GM18505 (cell line): ENCODE measurements around the gene XRCC5.
A peak's percentile ranks its signal among the peaks of the same experiment; 100 is the strongest.
"Not testable (repeated sequence)": the region's sequence is repeated elsewhere in the genome, so short reads cannot be mapped to it uniquely, and the experiment has no call there.

Experiments
- ATAC-seq: cut with Tn5 transposase; IDR thresholded peaks from one replicate; pipeline ENCODE4 v1.9.1; 2021; ENCODE audit not compliant: unreplicated experiment
- POLR2A ChIP-seq: IDR thresholded peaks from 4 replicates; pipeline ENCODE4 v1.6.1; 2011; ENCODE audit warnings: borderline replicate concordance; ENCODE audit not compliant: insufficient read depth, insufficient read length; ENCODE audit errors: extremely low read depth

XRCC5 gene

GRCh38 chr2:216078776-216079175, 30.4 kb upstream of the XRCC5 start:
- ATAC-seq = no peak
- no peak for TF ChIP-seq POLR2A

- ATAC-seq = not testable (repeated sequence)
These were observed 29.1 kb upstream of the XRCC5 start for GRCh38 chr2:216080048-216080447.

GRCh38 chr2:216081012-216081411, 28.1 kb upstream of the XRCC5 start:
- TF ChIP-seq POLR2A = no peak
- ATAC-seq = no peak

- peak; percentile 83 for TF ChIP-seq POLR2A
- ATAC-seq = peak; percentile 86
These were observed 27.5 kb upstream of the XRCC5 start, which contains the start of the genes PECR and TMEM169 for GRCh38 chr2:216081487-216082116. PECR (minus strand) TSS chr2:216081809; CDS start chr2:216081741, 68 bp downstream. TMEM169 (plus strand) TSS chr2:216081919; CDS start chr2:216095964, 14,045 bp downstream.

- no peak for TF ChIP-seq POLR2A
- ATAC-seq = no peak
These were observed 26.9 kb upstream of the XRCC5 start for GRCh38 chr2:216082117-216082711.

DNA sequence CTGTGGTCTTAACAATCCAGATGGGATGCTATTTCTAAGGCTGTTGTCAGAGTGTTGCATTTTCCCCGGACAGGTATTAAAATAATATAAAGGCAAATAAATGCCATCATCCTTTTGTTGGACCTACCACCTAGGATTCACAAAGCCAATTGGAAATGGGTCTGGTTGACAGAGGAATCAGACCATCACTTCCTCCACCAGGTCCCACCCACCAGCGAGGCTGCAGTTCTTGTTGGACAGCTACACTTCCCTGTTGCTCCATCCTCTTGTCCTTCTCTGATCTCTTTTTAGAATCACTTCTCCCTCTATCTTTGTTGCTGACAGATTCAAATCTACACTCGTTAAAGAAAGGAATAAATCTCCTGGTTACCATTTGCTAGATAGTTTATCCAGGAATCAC, 26.3 kb upstream of the XRCC5 start:
- ATAC-seq = no peak
- TF ChIP-seq POLR2A = no peak

GRCh38 chr2:216083464-216084281, 25.5 kb upstream of the XRCC5 start:
- no peak for TF ChIP-seq POLR2A
- ATAC-seq = no peak

- ATAC-seq = no peak
- no peak for TF ChIP-seq POLR2A
These were observed 24.6 kb upstream of the XRCC5 start for GRCh38 chr2:216084547-216084946.

GRCh38 chr2:216086207-216086893, 22.8 kb upstream of the XRCC5 start:
- TF ChIP-seq POLR2A = no peak
- no peak for ATAC-seq

DNA sequence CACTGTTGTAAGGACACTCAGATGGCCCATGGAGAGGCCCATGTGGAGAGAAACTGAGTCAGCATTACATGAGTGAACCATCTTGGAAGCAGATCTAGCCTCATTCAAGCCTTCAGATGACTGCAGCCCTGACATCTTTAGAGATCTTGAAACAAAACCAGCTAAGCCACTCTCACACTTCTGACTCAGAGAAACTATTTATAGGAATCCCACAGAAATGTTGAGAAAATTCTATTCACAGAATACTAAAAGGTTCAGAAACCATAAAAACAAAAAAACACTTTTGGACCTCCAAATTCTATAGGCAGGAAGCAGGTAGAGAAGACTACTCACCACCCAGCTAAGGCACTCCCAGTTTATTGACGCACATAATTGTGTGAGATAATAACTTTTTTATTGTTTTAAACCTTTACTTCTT, 18.8 kb upstream of the XRCC5 start:
- no peak for ATAC-seq

GRCh38 chr2:216092646-216093045, 16.5 kb upstream of the XRCC5 start:
- no peak for ATAC-seq

More for the DNA sequence above, 18.8 kb upstream of the XRCC5 start:
- TF ChIP-seq POLR2A = no peak

DNA sequence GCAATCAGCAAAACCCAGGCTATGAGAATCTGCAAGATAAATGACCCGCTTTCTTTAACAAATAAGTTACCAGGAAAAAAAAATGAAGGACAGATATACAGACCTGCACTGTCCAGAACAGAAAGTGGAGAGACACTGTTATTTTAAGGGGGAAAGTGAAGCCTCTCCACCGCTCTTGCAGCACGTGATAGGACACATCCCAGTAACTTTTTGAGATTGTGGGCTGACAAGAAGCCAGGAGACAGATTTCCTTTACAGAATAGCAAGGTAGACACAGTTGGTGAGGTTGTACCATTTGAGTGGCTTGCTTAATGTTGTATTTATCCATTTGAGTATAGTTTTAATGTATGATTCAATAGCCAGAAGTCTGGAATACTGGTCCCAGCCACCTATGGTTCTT, 14.4 kb upstream of the XRCC5 start:
- TF ChIP-seq POLR2A = no peak
- no peak for ATAC-seq

More at GRCh38 chr2:216092646-216093045, 16.5 kb upstream of the XRCC5 start:
- TF ChIP-seq POLR2A = no peak
